HepG2 (cell line): ENCODE results near the gene CAMTA1. TPM values are rescaled to one million over a fixed set of nuclear protein-coding genes. Genes with fewer than 3 reads are reported as not detected.

ENCODE experiments used
- ESRRA ChIP-seq: sonication (generic); formaldehyde crosslinking; IDR thresholded peaks from 2 replicates; pipeline ENCODE4 v1.5.1; 2020; ENCODE audit warnings: mild to moderate bottlenecking, low read depth, missing genetic modification reagents
- FOSL1 ChIP-seq: sonication (generic); formaldehyde crosslinking; IDR thresholded peaks from 2 replicates; pipeline ENCODE4 v1.9.0; 2021; ENCODE audit warnings: missing genetic modification reagents, borderline replicate concordance
- JARID2 ChIP-seq: sonication (generic); formaldehyde crosslinking; IDR thresholded peaks from 2 replicates; pipeline ENCODE4 v1.8.1; 2023; ENCODE audit warnings: missing genetic modification reagents, inconsistent platforms; ENCODE audit not compliant: insufficient replicate concordance
- KLF9 ChIP-seq: IDR thresholded peaks from 2 replicates; pipeline ENCODE4 v1.6.1; 2016; ENCODE audit warnings: low read depth
- MTA1 ChIP-seq: sonication (generic); formaldehyde crosslinking; IDR thresholded peaks from 2 replicates; pipeline ENCODE4 v1.4.0; 2020; ENCODE audit warnings: missing genetic modification reagents, mild to moderate bottlenecking, borderline replicate concordance
- MTF1 ChIP-seq: sonication (generic); formaldehyde crosslinking; IDR thresholded peaks from 2 replicates; pipeline ENCODE4 v1.5.0; 2020; ENCODE audit warnings: missing genetic modification reagents
- NFKBIZ ChIP-seq: IDR thresholded peaks from 2 replicates; pipeline ENCODE4 v1.6.1; 2018; ENCODE audit warnings: missing genetic modification reagents, missing compliant biosample characterization
- PCBP1 ChIP-seq: fragments of 200-400 bp; formaldehyde crosslinking; IDR thresholded peaks from 2 replicates; pipeline ENCODE4 v1.6.1; 2017; ENCODE audit warnings: mild to moderate bottlenecking, low read depth, low read length, borderline replicate concordance
- PCBP2 ChIP-seq: fragments of 200-400 bp; formaldehyde crosslinking; optimal IDR thresholded peaks from 2 replicates; pipeline ENCODE3; 2018; ENCODE audit warnings: low read length, low read depth; ENCODE audit not compliant: poor library complexity, severe bottlenecking
- POLR2A ChIP-seq, 2 experiments: IDR thresholded peaks; 2 replicates each; pipeline ENCODE4 v1.6.1; 2011; ENCODE audit warnings: low read depth in 2 of 2, low read length in 2 of 2, mild to moderate bottlenecking in 1 of 2, moderate library complexity in 1 of 2; ENCODE audit not compliant: insufficient read depth in 1 of 2
- RBFOX2 ChIP-seq: fragments of 200-400 bp; formaldehyde crosslinking; IDR thresholded peaks from 2 replicates; pipeline ENCODE4 v1.6.1; 2017; ENCODE audit warnings: low read depth, mild to moderate bottlenecking, low read length
- SMAD9 ChIP-seq: sonication (generic); formaldehyde crosslinking; IDR thresholded peaks from 2 replicates; pipeline ENCODE4 v1.5.1; 2020; ENCODE audit warnings: mild to moderate bottlenecking, missing genetic modification reagents
- SP5 ChIP-seq: IDR thresholded peaks from 2 replicates; pipeline ENCODE4 v1.6.1; 2016; ENCODE audit warnings: low read depth, borderline replicate concordance
- TP53 ChIP-seq: sonication (generic); formaldehyde crosslinking; conservative IDR thresholded peaks from 2 replicates; pipeline ENCODE4 v1.4.0; 2020; ENCODE audit warnings: missing genetic modification reagents
- ZBTB7A ChIP-seq: sonication (generic); formaldehyde crosslinking; IDR thresholded peaks from 2 replicates; pipeline ENCODE4 v1.8.0; 2022; ENCODE audit warnings: mild to moderate bottlenecking, missing genetic modification reagents
- ZNF124 ChIP-seq: sonication (generic); formaldehyde crosslinking; IDR thresholded peaks from 2 replicates; pipeline ENCODE4 v1.4.0; 2020; ENCODE audit warnings: missing genetic modification reagents
- ZNF337 ChIP-seq: sonication (generic); formaldehyde crosslinking; IDR thresholded peaks from 2 replicates; pipeline ENCODE4 v1.5.1; 2020; ENCODE audit warnings: missing genetic modification reagents, low read depth, mild to moderate bottlenecking, borderline replicate concordance
- ZNF605 ChIP-seq: sonication (generic); formaldehyde crosslinking; IDR thresholded peaks from 2 replicates; pipeline ENCODE4 v1.8.0; 2022; ENCODE audit warnings: mild to moderate bottlenecking, missing genetic modification reagents
- ZNF678 ChIP-seq: sonication (generic); formaldehyde crosslinking; IDR thresholded peaks from 2 replicates; pipeline ENCODE4 v1.4.0; 2020; ENCODE audit warnings: mild to moderate bottlenecking, missing genetic modification reagents
- ZNF777 ChIP-seq: sonication (generic); formaldehyde crosslinking; IDR thresholded peaks from 2 replicates; pipeline ENCODE4 v1.4.0; 2020; ENCODE audit warnings: missing genetic modification reagents
- polyA plus RNA-seq, 8 experiments: library from polyadenylated mRNA; depleted of rRNA in 3 of 8; stranded (reverse) in 7 of 8; unstranded in 1 of 8; fragments of >200 nt; fragmentation: Illumina TruSeq in 4 of 8; extraction: Trizol in 4 of 8; gene quantifications; 2 replicates each; pipeline versions ENCODE4 v1.2.1 to v1.2.3, GENCODE V29; 2011 to 2016; ENCODE audit warnings: low read depth in 4 of 8, missing spikeins in 1 of 8, mixed read lengths in 1 of 8; ENCODE audit not compliant: insufficient read depth in 1 of 8
- total RNA-seq, 5 experiments: library from RNA; depleted of rRNA; stranded (reverse); fragments of >200 nt; fragmentation: Illumina TruSeq; extraction: Trizol; gene quantifications; 2 replicates each; pipeline ENCODE4 v1.2.3, GENCODE V29; 2016; ENCODE audit warnings: low read depth in 1 of 5
- TF ChIP-seq, protein P1 (sequence below): sonication (generic); formaldehyde crosslinking; IDR thresholded peaks from 2 replicates; pipeline ENCODE4 v1.5.1; 2020; ENCODE audit warnings: missing genetic modification reagents, mild to moderate bottlenecking, borderline replicate concordance
- TF ChIP-seq, protein P2 (sequence below): sonication (generic); formaldehyde crosslinking; IDR thresholded peaks from 2 replicates; pipeline ENCODE4 v1.5.0; 2020; ENCODE audit warnings: missing genetic modification reagents, mild to moderate bottlenecking, borderline replicate concordance
- TF ChIP-seq, protein P3 (sequence below): sonication (generic); formaldehyde crosslinking; IDR thresholded peaks from 2 replicates; pipeline ENCODE4 v1.5.0; 2020; ENCODE audit warnings: missing genetic modification reagents
- TF ChIP-seq, protein P4 (sequence below): sonication (generic); formaldehyde crosslinking; IDR thresholded peaks from 2 replicates; pipeline ENCODE4 v1.4.0; 2020; ENCODE audit warnings: missing genetic modification reagents
- TF ChIP-seq, protein P5 (sequence below): sonication (generic); formaldehyde crosslinking; IDR thresholded peaks from 2 replicates; pipeline ENCODE4 v1.9.0; 2021; ENCODE audit warnings: missing genetic modification reagents, borderline replicate concordance

CAMTA1 gene
- total and polyA plus RNA-seq, 2 of the 13 experiments (the other 11 are each of a cell fraction or from before 2014, with no cell fraction given), result 25.0 to 36.4 TPM

DNA sequence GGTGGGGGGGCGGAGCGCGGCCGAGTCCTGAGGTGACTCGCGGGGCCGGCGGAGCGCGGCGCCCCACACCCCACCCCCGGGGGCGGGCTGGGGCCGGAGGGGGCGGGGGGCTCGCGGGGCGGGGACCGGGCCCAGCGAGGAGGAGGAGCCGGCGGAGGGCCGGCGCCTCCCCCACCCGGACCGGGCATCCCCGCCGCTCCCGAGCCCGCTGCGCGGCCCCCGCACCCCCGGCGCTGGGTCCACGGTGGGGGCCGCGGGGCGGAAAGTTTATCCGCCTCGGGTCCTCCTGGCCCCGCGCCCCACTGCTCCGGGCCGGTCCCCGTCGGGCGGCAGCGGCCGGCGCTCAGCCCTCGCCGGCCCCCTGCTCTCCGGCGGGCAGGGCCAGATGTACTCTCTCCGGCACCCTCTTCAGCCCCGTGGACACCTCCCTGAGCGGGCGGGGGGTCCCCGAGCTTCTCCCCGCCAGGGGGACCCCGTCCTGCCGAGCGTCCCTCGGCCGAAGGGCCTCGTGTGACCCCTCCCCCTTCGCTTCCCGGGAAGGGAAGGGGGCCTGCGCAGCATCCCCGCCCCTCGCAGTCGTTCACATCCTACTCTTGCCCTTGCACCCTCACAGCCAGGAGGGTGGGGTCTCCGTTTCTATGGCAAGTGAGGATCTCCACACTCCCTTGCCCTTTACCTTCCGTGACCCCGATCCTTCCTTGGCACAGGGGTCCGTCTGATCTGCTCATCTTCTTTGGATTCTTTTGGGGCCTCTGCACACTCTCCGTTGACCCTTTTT is 663 bp downstream of the CAMTA1 start (continued):
- TF ChIP-seq ZNF777 (CRISPR knock-in tag) (0 out of 2 replicates have a peak, but pooled peaks have one; percentile 30), NFKBIZ (no peak), ZNF605 (CRISPR knock-in tag) (no peak), JARID2 (CRISPR knock-in tag) (no peak), PCBP2 (no peak), MTA1 (CRISPR knock-in tag) (no peak), RBFOX2 (peak; percentile 21; the same call in 1 of the 2 replicates), ZBTB7A (peak; percentile 37; the same call in 1 of the 2 replicates), ESRRA (no peak), PCBP1 (no peak), ZNF337 (CRISPR knock-in tag) (no peak), SMAD9 (no peak), ZNF124 (CRISPR knock-in tag) (no peak), SP5 (no peak), TP53 (no peak), ZNF678 (CRISPR knock-in tag) (no peak), FOSL1 (CRISPR knock-in tag) (no peak), MTF1 (CRISPR knock-in tag) (no peak), KLF9 (CRISPR knock-in tag) (no peak), POLR2A (IDR thresholded peaks at IDR 0.05; ENCODE audit: insufficient read depth in 1 of 2, low read depth in 2 of 2, low read length in 2 of 2) (no peak)
- TF ChIP-seq, protein P1, sequence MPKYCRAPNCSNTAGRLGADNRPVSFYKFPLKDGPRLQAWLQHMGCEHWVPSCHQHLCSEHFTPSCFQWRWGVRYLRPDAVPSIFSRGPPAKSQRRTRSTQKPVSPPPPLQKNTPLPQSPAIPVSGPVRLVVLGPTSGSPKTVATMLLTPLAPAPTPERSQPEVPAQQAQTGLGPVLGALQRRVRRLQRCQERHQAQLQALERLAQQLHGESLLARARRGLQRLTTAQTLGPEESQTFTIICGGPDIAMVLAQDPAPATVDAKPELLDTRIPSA (CRISPR knock-in tag), result no peak
- TF ChIP-seq, protein P2, sequence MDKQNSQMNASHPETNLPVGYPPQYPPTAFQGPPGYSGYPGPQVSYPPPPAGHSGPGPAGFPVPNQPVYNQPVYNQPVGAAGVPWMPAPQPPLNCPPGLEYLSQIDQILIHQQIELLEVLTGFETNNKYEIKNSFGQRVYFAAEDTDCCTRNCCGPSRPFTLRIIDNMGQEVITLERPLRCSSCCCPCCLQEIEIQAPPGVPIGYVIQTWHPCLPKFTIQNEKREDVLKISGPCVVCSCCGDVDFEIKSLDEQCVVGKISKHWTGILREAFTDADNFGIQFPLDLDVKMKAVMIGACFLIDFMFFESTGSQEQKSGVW (CRISPR knock-in tag), result no peak
- TF ChIP-seq, protein P3, sequence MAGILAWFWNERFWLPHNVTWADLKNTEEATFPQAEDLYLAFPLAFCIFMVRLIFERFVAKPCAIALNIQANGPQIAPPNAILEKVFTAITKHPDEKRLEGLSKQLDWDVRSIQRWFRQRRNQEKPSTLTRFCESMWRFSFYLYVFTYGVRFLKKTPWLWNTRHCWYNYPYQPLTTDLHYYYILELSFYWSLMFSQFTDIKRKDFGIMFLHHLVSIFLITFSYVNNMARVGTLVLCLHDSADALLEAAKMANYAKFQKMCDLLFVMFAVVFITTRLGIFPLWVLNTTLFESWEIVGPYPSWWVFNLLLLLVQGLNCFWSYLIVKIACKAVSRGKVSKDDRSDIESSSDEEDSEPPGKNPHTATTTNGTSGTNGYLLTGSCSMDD (CRISPR knock-in tag), result no peak
- TF ChIP-seq, protein P4, sequence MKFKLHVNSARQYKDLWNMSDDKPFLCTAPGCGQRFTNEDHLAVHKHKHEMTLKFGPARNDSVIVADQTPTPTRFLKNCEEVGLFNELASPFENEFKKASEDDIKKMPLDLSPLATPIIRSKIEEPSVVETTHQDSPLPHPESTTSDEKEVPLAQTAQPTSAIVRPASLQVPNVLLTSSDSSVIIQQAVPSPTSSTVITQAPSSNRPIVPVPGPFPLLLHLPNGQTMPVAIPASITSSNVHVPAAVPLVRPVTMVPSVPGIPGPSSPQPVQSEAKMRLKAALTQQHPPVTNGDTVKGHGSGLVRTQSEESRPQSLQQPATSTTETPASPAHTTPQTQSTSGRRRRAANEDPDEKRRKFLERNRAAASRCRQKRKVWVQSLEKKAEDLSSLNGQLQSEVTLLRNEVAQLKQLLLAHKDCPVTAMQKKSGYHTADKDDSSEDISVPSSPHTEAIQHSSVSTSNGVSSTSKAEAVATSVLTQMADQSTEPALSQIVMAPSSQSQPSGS (CRISPR knock-in tag), result no peak
- TF ChIP-seq, protein P5, sequence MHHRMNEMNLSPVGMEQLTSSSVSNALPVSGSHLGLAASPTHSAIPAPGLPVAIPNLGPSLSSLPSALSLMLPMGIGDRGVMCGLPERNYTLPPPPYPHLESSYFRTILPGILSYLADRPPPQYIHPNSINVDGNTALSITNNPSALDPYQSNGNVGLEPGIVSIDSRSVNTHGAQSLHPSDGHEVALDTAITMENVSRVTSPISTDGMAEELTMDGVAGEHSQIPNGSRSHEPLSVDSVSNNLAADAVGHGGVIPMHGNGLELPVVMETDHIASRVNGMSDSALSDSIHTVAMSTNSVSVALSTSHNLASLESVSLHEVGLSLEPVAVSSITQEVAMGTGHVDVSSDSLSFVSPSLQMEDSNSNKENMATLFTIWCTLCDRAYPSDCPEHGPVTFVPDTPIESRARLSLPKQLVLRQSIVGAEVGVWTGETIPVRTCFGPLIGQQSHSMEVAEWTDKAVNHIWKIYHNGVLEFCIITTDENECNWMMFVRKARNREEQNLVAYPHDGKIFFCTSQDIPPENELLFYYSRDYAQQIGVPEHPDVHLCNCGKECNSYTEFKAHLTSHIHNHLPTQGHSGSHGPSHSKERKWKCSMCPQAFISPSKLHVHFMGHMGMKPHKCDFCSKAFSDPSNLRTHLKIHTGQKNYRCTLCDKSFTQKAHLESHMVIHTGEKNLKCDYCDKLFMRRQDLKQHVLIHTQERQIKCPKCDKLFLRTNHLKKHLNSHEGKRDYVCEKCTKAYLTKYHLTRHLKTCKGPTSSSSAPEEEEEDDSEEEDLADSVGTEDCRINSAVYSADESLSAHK (CRISPR knock-in tag), result no peak
